Measurements from ENCODE around the gene DLD.

DNA sequence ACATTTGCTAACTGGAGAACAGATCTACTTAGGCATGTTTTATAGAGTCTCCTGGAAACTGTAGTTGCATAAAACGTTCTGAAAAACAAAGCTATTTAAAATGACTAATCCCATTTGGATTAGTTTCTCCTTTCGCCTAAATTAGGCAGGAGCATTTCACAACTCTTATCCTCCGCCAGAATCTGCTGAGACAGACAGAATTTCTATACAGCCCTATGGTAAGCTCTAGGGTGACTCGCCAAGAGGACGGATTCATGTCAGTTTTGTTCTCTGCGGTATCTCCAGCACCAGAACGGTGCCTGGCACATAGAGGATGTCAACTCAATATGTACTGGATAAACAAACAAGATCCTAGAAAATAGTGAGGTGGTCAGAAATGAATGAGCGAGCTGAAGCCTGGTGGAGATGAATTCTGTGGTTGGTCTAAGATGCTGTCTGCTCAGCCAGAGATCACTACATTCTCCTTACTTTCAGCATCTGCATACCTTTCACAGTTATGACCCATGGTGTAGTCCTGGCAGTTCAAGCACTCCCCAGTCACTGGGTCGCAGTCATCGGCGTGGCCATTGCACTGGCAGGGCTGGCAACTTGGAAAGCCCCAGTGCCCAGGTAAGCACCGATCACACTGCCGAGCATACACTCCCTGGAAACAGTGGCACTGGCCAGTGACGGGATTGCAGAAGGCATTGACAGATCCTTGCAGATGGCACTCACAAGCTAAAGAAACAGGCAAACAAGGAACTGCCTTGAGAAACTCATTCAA is 68.0 kb downstream of the DLD start:
- TF ChIP-seq, protein P1, sequence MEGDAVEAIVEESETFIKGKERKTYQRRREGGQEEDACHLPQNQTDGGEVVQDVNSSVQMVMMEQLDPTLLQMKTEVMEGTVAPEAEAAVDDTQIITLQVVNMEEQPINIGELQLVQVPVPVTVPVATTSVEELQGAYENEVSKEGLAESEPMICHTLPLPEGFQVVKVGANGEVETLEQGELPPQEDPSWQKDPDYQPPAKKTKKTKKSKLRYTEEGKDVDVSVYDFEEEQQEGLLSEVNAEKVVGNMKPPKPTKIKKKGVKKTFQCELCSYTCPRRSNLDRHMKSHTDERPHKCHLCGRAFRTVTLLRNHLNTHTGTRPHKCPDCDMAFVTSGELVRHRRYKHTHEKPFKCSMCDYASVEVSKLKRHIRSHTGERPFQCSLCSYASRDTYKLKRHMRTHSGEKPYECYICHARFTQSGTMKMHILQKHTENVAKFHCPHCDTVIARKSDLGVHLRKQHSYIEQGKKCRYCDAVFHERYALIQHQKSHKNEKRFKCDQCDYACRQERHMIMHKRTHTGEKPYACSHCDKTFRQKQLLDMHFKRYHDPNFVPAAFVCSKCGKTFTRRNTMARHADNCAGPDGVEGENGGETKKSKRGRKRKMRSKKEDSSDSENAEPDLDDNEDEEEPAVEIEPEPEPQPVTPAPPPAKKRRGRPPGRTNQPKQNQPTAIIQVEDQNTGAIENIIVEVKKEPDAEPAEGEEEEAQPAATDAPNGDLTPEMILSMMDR (IDR thresholded peaks at IDR 0.05; ENCODE audit: borderline replicate concordance, extremely low read depth, low read length, poor library complexity, severe bottlenecking): no peak
- TF ChIP-seq EZH2 (IDR thresholded peaks at IDR 0.05; ENCODE audit: borderline replicate concordance, low read depth, low read length, severe bottlenecking): no peak

All from DND-41 (cell line).